Measurements from ENCODE around the gene RFC3. TPM values are rescaled to one million over a fixed set of nuclear protein-coding genes. Genes with fewer than 3 reads are reported as not detected.

RFC3 gene
- total RNA-seq, 2 donors from 2014 or later = 3.5 to 6.2 TPM

- ATAC-seq (no peak), DNase-seq (no peak)
- intact Hi-C loops (cut with DNase I, micrococcal nuclease) = no loop called here
Measured at GRCh38 chr13:33855371-33855895, 37.5 kb downstream of the RFC3 start.

GRCh38 chr13:33859691-33860303 lies 41.8 kb downstream of the RFC3 start:
- ATAC-seq = no peak
- intact Hi-C loops (cut with DNase I, micrococcal nuclease) = no loop called here
- DNase-seq = no peak

GRCh38 chr13:33860526-33860925 lies 42.6 kb downstream of the RFC3 start:
- intact Hi-C loops (cut with DNase I, micrococcal nuclease) = no loop called here
- no peak for DNase-seq
- ATAC-seq = no peak

- DNase-seq (no peak), ATAC-seq (no peak)
- intact Hi-C loops (cut with DNase I, micrococcal nuclease) = no loop called here
Measured at GRCh38 chr13:33862016-33862415, 44.1 kb downstream of the RFC3 start.

GRCh38 chr13:33863188-33863789 lies 45.3 kb downstream of the RFC3 start:
- no peak for ATAC-seq
- DNase-seq = no peak
- intact Hi-C loops (cut with DNase I, micrococcal nuclease) = no loop called here

- ATAC-seq = no peak
- intact Hi-C loops (cut with DNase I, micrococcal nuclease) = no loop called here
- no peak for DNase-seq
Measured at GRCh38 chr13:33865945-33866344, 48.0 kb downstream of the RFC3 start.

- DNase-seq (no peak), ATAC-seq (no peak)
- intact Hi-C loops (cut with DNase I, micrococcal nuclease) = no loop called here
Measured at GRCh38 chr13:33867472-33867871, 49.5 kb downstream of the RFC3 start.

- DNase-seq = no peak
- intact Hi-C loops (cut with DNase I, micrococcal nuclease) = no loop called here
- ATAC-seq = no peak
Measured at GRCh38 chr13:33868343-33868994, 50.5 kb downstream of the RFC3 start.

- DNase-seq (no peak), ATAC-seq (no peak)
- intact Hi-C loops (cut with DNase I, micrococcal nuclease) = no loop called here
Measured at GRCh38 chr13:33869005-33869404, 51.1 kb downstream of the RFC3 start.

GRCh38 chr13:33870046-33870668 lies 52.2 kb downstream of the RFC3 start:
- ATAC-seq (no peak), DNase-seq (no peak)
- intact Hi-C loops (cut with DNase I, micrococcal nuclease) = no loop called here

- intact Hi-C loops (cut with DNase I, micrococcal nuclease) = no loop called here
- ATAC-seq (no peak), DNase-seq (no peak)
Measured at GRCh38 chr13:33871207-33872004, 53.5 kb downstream of the RFC3 start.

- ATAC-seq (no peak), DNase-seq (no peak)
- intact Hi-C loops (cut with DNase I, micrococcal nuclease) = no loop called here
Measured at GRCh38 chr13:33872005-33872351, 54.0 kb downstream of the RFC3 start.

GRCh38 chr13:33873251-33873908 lies 55.4 kb downstream of the RFC3 start:
- ATAC-seq (no peak), DNase-seq (no peak)
- intact Hi-C loops (cut with DNase I, micrococcal nuclease) = no loop called here

- DNase-seq (no peak), ATAC-seq (no peak)
- intact Hi-C loops (cut with DNase I, micrococcal nuclease) = no loop called here
Measured at GRCh38 chr13:33874871-33875270, 56.9 kb downstream of the RFC3 start.

GRCh38 chr13:33875618-33876401 lies 57.9 kb downstream of the RFC3 start:
- DNase-seq (no peak), ATAC-seq (no peak)
- intact Hi-C loops (cut with DNase I, micrococcal nuclease) = no loop called here

- no peak for ATAC-seq
- intact Hi-C loops (cut with DNase I, micrococcal nuclease) = no loop called here
- no peak for DNase-seq
Measured at GRCh38 chr13:33876716-33877394, 58.9 kb downstream of the RFC3 start.

- ATAC-seq = no peak
- intact Hi-C loops (cut with DNase I, micrococcal nuclease) = no loop called here
- DNase-seq = no peak
Measured at GRCh38 chr13:33879118-33879517, 61.2 kb downstream of the RFC3 start.
